ENCODE results near the gene RAPGEF4.

The RAPGEF4 gene

GRCh38 chr2:172905937-172906811 lies 170.5 kb downstream of the RAPGEF4 start:
- no peak for ATAC-seq (ENCODE audit: insufficient read depth, low read depth)
- Histone ChIP-seq H3K79me2 (ENCODE audit: insufficient read depth, low read length) (no peaks in the 10 kb centered on the region), H4K20me1 (ENCODE audit: insufficient read depth, low read length) (no peaks in the 10 kb centered on the region), H3K36me3 (ENCODE audit: insufficient read depth, low read length) (no peaks in the 10 kb centered on the region), H3K4me3 (ENCODE audit: low read depth in 1 of 2, low read length in 2 of 2) (no peak overlapping the region), H3K27me3 (ENCODE audit: insufficient read depth, low read length, poor library complexity) (no peaks in the 10 kb centered on the region), H3K27ac (ENCODE audit: low read length) (no peak overlapping the region), H3K4me1 (ENCODE audit: insufficient read depth, low read length) (no peaks in the 10 kb centered on the region), H3K4me2 (ENCODE audit: insufficient read depth, low read length) (no peak overlapping the region), H2AFZ (ENCODE audit: low read depth, low read length) (no peak overlapping the region), H3K9ac (ENCODE audit: low read depth, low read length) (no peak overlapping the region), H3K9me3 (ENCODE audit: insufficient read depth, low read length, severe bottlenecking) (no peaks in the 10 kb centered on the region)
- no peak for DNase-seq
- TF ChIP-seq EZH2 (IDR thresholded peaks at IDR 0.05; ENCODE audit: borderline replicate concordance, low read depth, low read length, severe bottlenecking), result no peak
- TF ChIP-seq, protein P1, sequence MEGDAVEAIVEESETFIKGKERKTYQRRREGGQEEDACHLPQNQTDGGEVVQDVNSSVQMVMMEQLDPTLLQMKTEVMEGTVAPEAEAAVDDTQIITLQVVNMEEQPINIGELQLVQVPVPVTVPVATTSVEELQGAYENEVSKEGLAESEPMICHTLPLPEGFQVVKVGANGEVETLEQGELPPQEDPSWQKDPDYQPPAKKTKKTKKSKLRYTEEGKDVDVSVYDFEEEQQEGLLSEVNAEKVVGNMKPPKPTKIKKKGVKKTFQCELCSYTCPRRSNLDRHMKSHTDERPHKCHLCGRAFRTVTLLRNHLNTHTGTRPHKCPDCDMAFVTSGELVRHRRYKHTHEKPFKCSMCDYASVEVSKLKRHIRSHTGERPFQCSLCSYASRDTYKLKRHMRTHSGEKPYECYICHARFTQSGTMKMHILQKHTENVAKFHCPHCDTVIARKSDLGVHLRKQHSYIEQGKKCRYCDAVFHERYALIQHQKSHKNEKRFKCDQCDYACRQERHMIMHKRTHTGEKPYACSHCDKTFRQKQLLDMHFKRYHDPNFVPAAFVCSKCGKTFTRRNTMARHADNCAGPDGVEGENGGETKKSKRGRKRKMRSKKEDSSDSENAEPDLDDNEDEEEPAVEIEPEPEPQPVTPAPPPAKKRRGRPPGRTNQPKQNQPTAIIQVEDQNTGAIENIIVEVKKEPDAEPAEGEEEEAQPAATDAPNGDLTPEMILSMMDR (IDR thresholded peaks at IDR 0.05; ENCODE audit: borderline replicate concordance, extremely low read depth, low read length, poor library complexity, severe bottlenecking), result no peak

DNA sequence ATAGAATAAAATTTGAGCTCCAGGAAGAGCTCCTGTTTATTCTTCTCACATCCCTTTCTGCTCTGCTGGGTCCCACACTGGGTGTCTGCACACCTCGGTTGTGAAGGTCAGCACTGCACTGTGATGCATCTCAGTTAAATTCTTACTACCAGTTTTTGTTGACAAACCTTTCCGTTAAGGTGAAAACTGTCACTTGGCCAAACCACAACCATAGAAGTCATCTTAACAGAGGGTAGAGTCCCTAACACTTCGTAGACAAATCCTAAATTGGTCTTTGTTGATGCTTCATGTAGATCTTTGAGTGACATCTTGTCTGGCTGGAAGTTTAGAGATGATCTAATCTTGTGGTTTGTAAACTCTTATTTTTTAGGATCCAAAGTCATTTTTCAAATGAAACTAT lies 172.6 kb downstream of the RAPGEF4 start:
- H3K79me2 ChIP-seq (ENCODE audit: insufficient read depth, low read length), result no peaks in the 10 kb centered on the region
- no peaks in the 10 kb centered on the region for H3K36me3 ChIP-seq (ENCODE audit: insufficient read depth, low read length)
- H3K4me3 ChIP-seq (ENCODE audit: low read depth in 1 of 2, low read length in 2 of 2), result no peak overlapping the region
- no peak overlapping the region for H3K9ac ChIP-seq (ENCODE audit: low read depth, low read length)
- no peaks in the 10 kb centered on the region for H3K9me3 ChIP-seq (ENCODE audit: insufficient read depth, low read length, severe bottlenecking)
- no peak for TF ChIP-seq EZH2 (IDR thresholded peaks at IDR 0.05; ENCODE audit: borderline replicate concordance, low read depth, low read length, severe bottlenecking)
- TF ChIP-seq, protein P1 (IDR thresholded peaks at IDR 0.05; ENCODE audit: borderline replicate concordance, extremely low read depth, low read length, poor library complexity, severe bottlenecking), result no peak
- no peaks in the 10 kb centered on the region for H4K20me1 ChIP-seq (ENCODE audit: insufficient read depth, low read length)
- no peaks in the 10 kb centered on the region for H3K4me1 ChIP-seq (ENCODE audit: insufficient read depth, low read length)
- H2AFZ ChIP-seq (ENCODE audit: low read depth, low read length), result no peak overlapping the region
- H3K27ac ChIP-seq (ENCODE audit: low read length), result no peak overlapping the region
- ATAC-seq (ENCODE audit: insufficient read depth, low read depth) (no peak), DNase-seq (no peak)
- no peak overlapping the region for H3K4me2 ChIP-seq (ENCODE audit: insufficient read depth, low read length)
- H3K27me3 ChIP-seq (ENCODE audit: insufficient read depth, low read length, poor library complexity), result no peaks in the 10 kb centered on the region

GRCh38 chr2:172909454-172909853 lies 173.8 kb downstream of the RAPGEF4 start:
- Histone ChIP-seq H3K9me3 (ENCODE audit: insufficient read depth, low read length, severe bottlenecking) (no peaks in the 10 kb centered on the region), H4K20me1 (ENCODE audit: insufficient read depth, low read length) (no peaks in the 10 kb centered on the region), H3K4me3 (ENCODE audit: low read depth in 1 of 2, low read length in 2 of 2) (no peak overlapping the region), H3K36me3 (ENCODE audit: insufficient read depth, low read length) (no peaks in the 10 kb centered on the region), H3K9ac (ENCODE audit: low read depth, low read length) (no peak overlapping the region), H3K27ac (ENCODE audit: low read length) (no peak overlapping the region), H2AFZ (ENCODE audit: low read depth, low read length) (no peak overlapping the region), H3K4me2 (ENCODE audit: insufficient read depth, low read length) (no peak overlapping the region), H3K4me1 (ENCODE audit: insufficient read depth, low read length) (no peaks in the 10 kb centered on the region), H3K27me3 (ENCODE audit: insufficient read depth, low read length, poor library complexity) (no peaks in the 10 kb centered on the region), H3K79me2 (ENCODE audit: insufficient read depth, low read length) (no peaks in the 10 kb centered on the region)
- DNase-seq (no peak), ATAC-seq (ENCODE audit: insufficient read depth, low read depth) (no peak)
- TF ChIP-seq, protein P1 (IDR thresholded peaks at IDR 0.05; ENCODE audit: borderline replicate concordance, extremely low read depth, low read length, poor library complexity, severe bottlenecking), result no peak
- TF ChIP-seq EZH2 (IDR thresholded peaks at IDR 0.05; ENCODE audit: borderline replicate concordance, low read depth, low read length, severe bottlenecking), result no peak

Measured in DND-41 (cell line).